HUDEP-2 (cell line): ENCODE results near the gene FBLN1.
A peak's percentile ranks its signal among the peaks of the same experiment; 100 is the strongest.
"Not testable (repeated sequence)": the region's sequence is repeated elsewhere in the genome, so short reads cannot be mapped to it uniquely, and the experiment has no call there.

ENCODE experiments used
- DNase-seq, 76 experiments: peaks; one replicate each; lab custom pipeline; 2025; ENCODE audit not compliant: unreplicated experiment in 76 of 76; lab: John Stamatoyannopoulos, UW

The FBLN1 gene

GRCh38 chr22:45526768-45527360, 24.2 kb downstream of the FBLN1 start:
- DNase-seq: no peak

DNA sequence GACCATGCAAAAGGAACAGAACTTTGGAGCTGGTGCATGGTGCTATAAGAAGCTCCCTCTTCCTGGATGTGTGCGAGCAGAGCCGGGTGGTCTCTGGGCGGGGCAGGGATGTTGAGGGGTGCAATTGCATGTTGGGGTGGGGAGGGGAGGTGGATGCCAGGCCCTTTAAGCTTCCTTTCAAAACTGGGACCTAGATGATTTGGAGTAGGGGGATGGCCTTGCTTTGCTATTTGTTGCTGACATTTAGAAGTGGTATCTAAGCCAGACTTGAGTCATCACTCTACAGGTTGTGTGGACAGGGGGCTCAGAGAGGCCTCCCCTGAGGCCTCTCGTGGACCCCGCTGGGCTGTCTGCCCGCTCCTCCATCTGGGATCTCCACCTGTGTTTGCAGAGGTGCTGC, 24.8 kb downstream of the FBLN1 start:
- no peak for DNase-seq

DNA sequence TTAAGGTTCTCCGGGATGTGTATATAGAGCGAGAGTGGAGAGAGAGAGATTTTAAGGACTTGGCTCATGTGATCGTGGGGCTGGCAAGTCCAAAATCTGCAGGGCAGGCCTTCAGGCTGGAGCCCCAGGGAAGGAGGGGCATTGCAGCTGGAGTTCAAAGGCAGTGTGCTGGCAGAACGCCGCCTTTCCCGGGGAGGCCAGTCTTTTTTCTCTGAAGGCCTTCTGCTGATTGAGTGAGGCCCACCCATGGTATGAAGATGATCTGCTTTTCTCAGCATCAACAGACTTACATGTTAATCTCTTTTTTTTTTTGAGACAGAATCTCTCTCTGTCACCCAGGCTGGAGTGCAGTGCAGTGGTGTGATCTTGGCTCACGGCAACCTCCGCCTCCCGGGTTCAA, 25.4 kb downstream of the FBLN1 start:
- no peak for DNase-seq

DNA sequence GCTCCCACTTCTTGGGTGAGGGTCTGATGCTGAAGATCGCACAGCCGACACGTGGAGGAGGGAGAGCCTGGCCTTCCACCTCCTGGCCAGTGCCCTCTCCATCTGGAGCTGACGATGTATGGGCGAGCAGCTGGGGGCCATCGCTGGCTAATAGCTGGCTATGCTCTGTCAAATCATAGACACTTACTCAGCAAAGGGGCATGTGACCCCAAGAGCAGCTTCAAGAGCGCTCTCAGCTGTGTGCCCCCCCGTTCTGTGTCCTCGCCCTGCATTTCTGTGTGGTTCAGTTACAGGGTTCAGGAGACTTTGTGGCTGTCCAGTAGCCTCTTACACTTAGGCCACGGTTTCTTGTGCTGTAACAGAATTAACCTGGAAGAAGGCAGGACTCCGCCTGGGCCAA, 26.4 kb downstream of the FBLN1 start:
- no peak for DNase-seq

- no peak for DNase-seq
These were observed 27.4 kb downstream of the FBLN1 start for GRCh38 chr22:45529971-45530575.

GRCh38 chr22:45531441-45532234, 29.0 kb downstream of the FBLN1 start:
- no peak for DNase-seq

DNA sequence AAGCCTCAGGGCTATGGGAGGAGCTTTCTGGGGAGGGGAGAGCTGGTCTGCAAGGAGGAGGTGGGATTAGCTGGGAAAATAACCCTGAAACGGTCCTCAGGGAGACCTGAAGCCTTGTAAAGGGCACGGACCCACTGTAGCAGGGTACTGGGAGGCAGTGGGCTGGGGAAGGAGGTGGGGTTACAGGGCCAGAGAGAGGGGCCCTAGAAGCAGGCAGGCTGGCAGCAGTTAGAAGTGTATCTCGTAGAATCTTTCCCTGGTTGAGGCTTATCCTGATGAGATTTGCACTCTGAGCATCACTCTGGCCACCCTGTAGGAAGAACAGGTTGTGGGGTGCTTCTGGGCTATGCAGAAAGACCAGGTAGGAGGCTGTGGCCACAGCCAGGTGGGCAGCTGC, 29.6 kb downstream of the FBLN1 start:
- DNase-seq: no peak

GRCh38 chr22:45533703-45534102, 31.0 kb downstream of the FBLN1 start:
- no peak for DNase-seq

DNA sequence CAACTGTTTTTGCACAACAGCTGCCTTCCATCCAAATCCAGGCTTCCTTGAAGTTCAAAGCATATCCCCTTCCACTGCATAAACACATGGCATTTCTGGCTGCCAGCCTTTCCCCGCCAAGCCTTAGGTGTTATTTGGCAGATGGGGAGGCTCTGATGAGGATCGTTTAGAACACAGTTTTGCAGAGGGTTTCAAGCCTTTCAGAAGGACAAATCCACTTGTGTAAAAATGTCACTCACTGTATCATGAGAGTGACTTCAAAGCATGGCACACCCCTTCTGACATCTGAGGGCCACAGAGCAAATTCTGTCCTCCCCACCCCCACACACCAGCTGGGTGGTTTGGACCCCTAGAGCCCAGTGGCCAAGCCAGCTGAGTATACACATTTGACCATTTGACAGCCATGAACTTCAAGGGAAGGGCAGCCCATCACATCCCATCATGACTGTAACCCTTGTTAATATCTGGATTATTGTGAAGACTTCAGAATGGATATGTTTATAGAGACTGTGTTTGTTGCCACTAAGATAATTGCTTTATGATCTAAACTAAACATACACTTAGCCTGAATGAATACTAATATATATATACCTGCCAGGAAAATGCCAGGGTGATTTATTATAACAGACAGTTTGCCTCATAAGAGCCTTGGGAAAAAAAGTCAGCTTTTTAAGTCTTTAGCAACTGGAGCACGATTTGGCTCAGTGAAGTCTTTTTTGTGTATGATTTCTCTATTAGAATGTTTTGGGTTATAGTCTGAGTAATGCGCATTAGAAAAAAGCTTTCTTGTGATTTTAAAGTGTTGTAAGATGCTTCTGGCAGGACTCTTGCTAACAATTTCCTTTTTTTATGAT, 31.9 kb downstream of the FBLN1 start:
- no peak for DNase-seq

GRCh38 chr22:45535290-45535689, 32.6 kb downstream of the FBLN1 start:
- DNase-seq: no peak

GRCh38 chr22:45535835-45536234, 33.2 kb downstream of the FBLN1 start:
- not testable (repeated sequence) for DNase-seq

GRCh38 chr22:45537734-45538181, 35.1 kb downstream of the FBLN1 start:
- peak in 4 of 76 experiments; percentile 3 to 20 (median 7) for DNase-seq

GRCh38 chr22:45538281-45538680, 35.6 kb downstream of the FBLN1 start:
- DNase-seq: no peak

- DNase-seq: no peak
These were observed 37.4 kb downstream of the FBLN1 start for GRCh38 chr22:45540122-45540521.

- no peak for DNase-seq
These were observed 38.8 kb downstream of the FBLN1 start for GRCh38 chr22:45541382-45541979.

- no peak for DNase-seq
These were observed 39.4 kb downstream of the FBLN1 start for GRCh38 chr22:45542001-45542520.

GRCh38 chr22:45542736-45543135, 40.1 kb downstream of the FBLN1 start:
- not testable (repeated sequence) for DNase-seq

GRCh38 chr22:45543243-45543642, 40.6 kb downstream of the FBLN1 start:
- no peak for DNase-seq

- peak in 74 of 76 experiments; percentile 33 to 98 (median 88) for DNase-seq
These were observed 42.0 kb downstream of the FBLN1 start for GRCh38 chr22:45544588-45545170.
